Gastrocnemius medialis (tissue), 4 donors: Measurements from ENCODE around the gene ALDH1A2.

Experiments
- POLR2A ChIP-seq, 2 donors: fragments of 450-650 bp; IDR thresholded peaks; one replicate each; pipeline ENCODE4 v1.6.1; 2017; ENCODE audit warnings: antibody characterized with exemption in 2 of 2, mild to moderate bottlenecking in 2 of 2, moderate library complexity in 2 of 2
- TF ChIP-seq, protein P1 (sequence below), 5 experiments: fragments of 450-650 bp in 3 of 5; fragments of 200-600 bp in 2 of 5; sonication (generic) in 2 of 5; IDR thresholded peaks in 4 of 5; conservative IDR thresholded peaks in 1 of 5; 1 replicate in 4 of 5; 2 replicates in 1 of 5; pipeline ENCODE4 v1.5.1; 2016 to 2019; ENCODE audit warnings: antibody characterized with exemption in 5 of 5, mild to moderate bottlenecking in 3 of 5, moderate library complexity in 3 of 5

DNA sequence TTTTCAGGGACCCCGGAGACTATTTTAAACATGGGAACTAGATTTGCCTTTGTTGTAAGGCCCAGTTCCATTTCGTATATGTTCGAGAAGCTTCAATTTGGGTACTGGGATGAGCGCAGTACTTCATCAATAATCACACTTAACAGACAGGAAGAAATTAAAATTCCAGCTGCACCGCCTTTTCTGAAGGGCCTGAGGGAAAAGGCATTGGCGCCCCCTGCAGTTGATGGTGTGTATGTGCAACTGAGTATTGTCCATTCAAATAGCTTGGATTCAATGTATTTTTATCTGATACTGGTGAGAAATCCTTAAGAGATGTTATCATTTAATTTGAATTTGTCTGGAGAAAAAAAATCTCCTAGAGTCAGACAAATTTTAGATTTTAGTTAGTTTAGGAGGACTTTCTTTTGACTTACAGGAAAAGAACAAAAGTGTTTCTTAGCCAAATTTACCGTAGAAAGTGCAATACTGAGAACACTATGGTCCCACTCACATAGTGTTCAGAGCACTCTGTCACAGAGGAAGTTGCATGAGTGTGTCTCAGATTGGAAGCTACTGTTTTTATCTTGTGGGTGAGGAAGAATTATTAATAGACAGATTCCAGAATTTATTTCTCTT, 5.4 kb upstream of the ALDH1A2 start:
- TF ChIP-seq, protein P1, sequence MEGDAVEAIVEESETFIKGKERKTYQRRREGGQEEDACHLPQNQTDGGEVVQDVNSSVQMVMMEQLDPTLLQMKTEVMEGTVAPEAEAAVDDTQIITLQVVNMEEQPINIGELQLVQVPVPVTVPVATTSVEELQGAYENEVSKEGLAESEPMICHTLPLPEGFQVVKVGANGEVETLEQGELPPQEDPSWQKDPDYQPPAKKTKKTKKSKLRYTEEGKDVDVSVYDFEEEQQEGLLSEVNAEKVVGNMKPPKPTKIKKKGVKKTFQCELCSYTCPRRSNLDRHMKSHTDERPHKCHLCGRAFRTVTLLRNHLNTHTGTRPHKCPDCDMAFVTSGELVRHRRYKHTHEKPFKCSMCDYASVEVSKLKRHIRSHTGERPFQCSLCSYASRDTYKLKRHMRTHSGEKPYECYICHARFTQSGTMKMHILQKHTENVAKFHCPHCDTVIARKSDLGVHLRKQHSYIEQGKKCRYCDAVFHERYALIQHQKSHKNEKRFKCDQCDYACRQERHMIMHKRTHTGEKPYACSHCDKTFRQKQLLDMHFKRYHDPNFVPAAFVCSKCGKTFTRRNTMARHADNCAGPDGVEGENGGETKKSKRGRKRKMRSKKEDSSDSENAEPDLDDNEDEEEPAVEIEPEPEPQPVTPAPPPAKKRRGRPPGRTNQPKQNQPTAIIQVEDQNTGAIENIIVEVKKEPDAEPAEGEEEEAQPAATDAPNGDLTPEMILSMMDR (IDR thresholded peaks at IDR 0.05 in 4 of 5, conservative IDR thresholded peaks at IDR 0.05 in 1 of 5) = peak; percentile 40 to 78 (median 56)
- TF ChIP-seq POLR2A (IDR thresholded peaks at IDR 0.05) = no peak
